AG04450 (cell line): ENCODE results near the gene TMEM141. TPM values are rescaled to one million over a fixed set of nuclear protein-coding genes. Genes with fewer than 3 reads are reported as not detected.
"Not testable (repeated sequence)": the region's sequence is repeated elsewhere in the genome, so short reads cannot be mapped to it uniquely, and the experiment has no call there.

ENCODE experiments used
- CTCF ChIA-PET: fragments of 300-600, 350-600 bp; formaldehyde crosslinking; extraction: SDS; loops from one replicate; lab custom pipeline; 2022; ENCODE audit warnings: antibody characterized with exemption, inconsistent platforms; lab: Charles Lee
- POLR2A ChIA-PET: fragments of 350-600 bp; formaldehyde crosslinking; extraction: SDS; loops from one replicate; lab custom pipeline; 2021; ENCODE audit warnings: antibody characterized with exemption, inconsistent platforms; lab: Yijun Ruan, JAX
- DNase-seq: peaks from one replicate; pipeline ENCODE4 v3.0.0-alpha.2; 2011; ENCODE audit warnings: low read depth, low spot score
- H3K27ac ChIP-seq: one replicate; pipeline ENCODE4 v1.5.1; 2012; ENCODE audit warnings: low read depth, low read length, control low read depth
- H3K27me3 ChIP-seq: one replicate; pipeline ENCODE4 v1.6.0; 2012; ENCODE audit warnings: low read length; ENCODE audit not compliant: control insufficient read depth, insufficient read depth
- H3K4me3 ChIP-seq: 2 replicates; pipeline ENCODE4 v1.5.1; 2011; ENCODE audit warnings: mild to moderate bottlenecking, low read depth, low read length, control low read depth
- H3K9me3 ChIP-seq: 2 replicates; pipeline ENCODE4 v1.5.1; 2012; ENCODE audit warnings: low read length; ENCODE audit not compliant: control insufficient read depth, insufficient read depth
- polyA plus RNA-seq: library from polyadenylated mRNA; depleted of rRNA; stranded (reverse); fragments of >200 nt; gene quantifications from 2 replicates; pipeline ENCODE4 v1.2.3, GENCODE V29; 2011
- TF ChIP-seq, protein P1 (sequence below): IDR thresholded peaks from 2 replicates; pipeline ENCODE4 v1.5.1; 2011; ENCODE audit warnings: low read depth, low read length, control low read depth, inconsistent platforms

TMEM141 gene
- polyA plus RNA-seq, 1 experiment = 34.9 TPM

- CTCF ChIA-PET = no interaction called here
- POLR2A ChIA-PET = interaction anchor here (1.0 kb wide), 1 partner anchor 13 kb away, joined by 3 read pairs; the partner anchor contains the start of gene RABL6
- H3K27me3 ChIP-seq = peaks cover 32% of the 10 kb centered on the region
- H3K27ac ChIP-seq = no peak overlapping the region
- no peaks in the 10 kb centered on the region; the same call in 1 of the 2 replicates for H3K9me3 ChIP-seq
- H3K4me3 ChIP-seq = no peak overlapping the region
- no peak for DNase-seq
- TF ChIP-seq, protein P1, sequence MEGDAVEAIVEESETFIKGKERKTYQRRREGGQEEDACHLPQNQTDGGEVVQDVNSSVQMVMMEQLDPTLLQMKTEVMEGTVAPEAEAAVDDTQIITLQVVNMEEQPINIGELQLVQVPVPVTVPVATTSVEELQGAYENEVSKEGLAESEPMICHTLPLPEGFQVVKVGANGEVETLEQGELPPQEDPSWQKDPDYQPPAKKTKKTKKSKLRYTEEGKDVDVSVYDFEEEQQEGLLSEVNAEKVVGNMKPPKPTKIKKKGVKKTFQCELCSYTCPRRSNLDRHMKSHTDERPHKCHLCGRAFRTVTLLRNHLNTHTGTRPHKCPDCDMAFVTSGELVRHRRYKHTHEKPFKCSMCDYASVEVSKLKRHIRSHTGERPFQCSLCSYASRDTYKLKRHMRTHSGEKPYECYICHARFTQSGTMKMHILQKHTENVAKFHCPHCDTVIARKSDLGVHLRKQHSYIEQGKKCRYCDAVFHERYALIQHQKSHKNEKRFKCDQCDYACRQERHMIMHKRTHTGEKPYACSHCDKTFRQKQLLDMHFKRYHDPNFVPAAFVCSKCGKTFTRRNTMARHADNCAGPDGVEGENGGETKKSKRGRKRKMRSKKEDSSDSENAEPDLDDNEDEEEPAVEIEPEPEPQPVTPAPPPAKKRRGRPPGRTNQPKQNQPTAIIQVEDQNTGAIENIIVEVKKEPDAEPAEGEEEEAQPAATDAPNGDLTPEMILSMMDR = no peak
Measured at GRCh38 chr9:136795000-136795348, 3.8 kb downstream of the TMEM141 start.

DNA sequence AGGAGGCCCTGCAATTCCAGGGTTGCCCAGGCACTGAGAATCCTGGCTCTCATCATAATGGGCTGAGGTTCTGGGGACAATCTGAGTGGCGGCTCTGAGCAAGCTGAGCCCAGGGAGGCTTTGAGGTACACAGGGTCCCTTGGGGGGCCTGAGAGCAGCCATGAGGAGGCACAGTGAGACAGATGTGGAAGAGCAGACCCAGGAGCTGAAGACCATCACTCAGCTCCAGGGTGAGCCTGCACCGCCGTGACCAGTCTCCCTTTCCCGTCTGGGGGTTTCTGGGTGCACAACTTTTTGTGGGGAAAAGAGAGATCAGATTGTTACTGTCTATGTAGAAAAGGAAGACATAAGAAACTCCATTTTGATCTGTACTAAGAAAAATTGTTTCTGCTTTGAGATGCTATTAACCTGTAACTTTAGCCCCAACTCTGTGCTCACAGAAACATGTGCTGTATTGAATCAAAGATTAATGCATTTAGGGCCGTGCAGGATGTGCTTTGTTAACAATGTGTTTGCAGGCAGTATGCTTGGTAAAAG, 5.2 kb downstream of the TMEM141 start, which contains the start of gene CCDC183:
TSS of gene CCDC183 (plus strand) at position 101 of the 537 bp plus-strand sequence. CDS start at position 161, 60 bp downstream.
- H3K27me3 ChIP-seq = peaks cover 42% of the 10 kb centered on the region
- no peak within 1 kb of the TSS for H3K27ac ChIP-seq
- ChIA-PET POLR2A (no interaction called here), CTCF (no interaction called here)
- no peak within 1 kb of the TSS for H3K4me3 ChIP-seq
- no peaks in the 10 kb centered on the region; the same call in 1 of the 2 replicates for H3K9me3 ChIP-seq
- DNase-seq = no peak
- TF ChIP-seq, protein P1 = no peak

DNA sequence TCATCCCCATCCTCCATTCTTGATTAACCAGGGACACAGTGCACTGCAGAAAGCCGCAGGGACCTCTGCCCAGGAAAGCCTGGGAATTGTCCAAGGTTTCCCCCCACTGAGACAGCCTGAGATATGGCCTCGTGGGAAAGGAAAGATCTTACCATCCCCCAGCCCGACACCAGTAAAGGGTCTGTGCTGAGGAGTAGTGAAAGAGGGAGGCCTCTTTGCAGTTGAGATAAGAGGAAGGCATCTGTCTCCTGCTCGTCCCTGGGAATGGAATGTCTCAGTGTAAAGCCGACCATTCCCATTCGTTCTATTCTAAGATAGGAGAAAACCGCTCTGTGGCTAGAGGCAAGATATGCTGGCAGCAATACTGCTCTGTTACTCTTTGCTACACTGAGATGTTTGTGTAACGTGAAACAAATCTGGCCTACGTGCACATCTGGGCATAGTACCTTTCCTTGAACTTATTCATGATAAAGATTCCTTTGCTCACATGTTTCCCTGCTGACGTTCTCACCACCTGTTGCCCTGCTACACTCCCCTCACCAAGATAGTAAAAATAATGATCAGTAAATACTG, 5.7 kb downstream of the TMEM141 start:
- CTCF ChIA-PET = interaction anchor here (0.7 kb wide), 1 partner anchor 239 kb away, joined by 5 read pairs; no protein-coding TSS in a partner anchor
- H3K4me3 ChIP-seq, H3K27ac ChIP-seq, DNase-seq, H3K9me3 ChIP-seq, POLR2A ChIA-PET: not testable (repeated sequence)
- H3K27me3 ChIP-seq = peaks cover 45% of the 10 kb centered on the region

GRCh38 chr9:136798708-136799078, 7.5 kb downstream of the TMEM141 start:
- TF ChIP-seq, protein P1 = no peak
- Histone ChIP-seq H3K27me3 (peaks cover 51% of the 10 kb centered on the region), H3K27ac (peak overlapping the region; percentile 11), H3K9me3 (no peaks in the 10 kb centered on the region; the same call in 1 of the 2 replicates), H3K4me3 (no peak overlapping the region)
- ChIA-PET POLR2A (no interaction called here), CTCF (no interaction called here)
- no peak for DNase-seq

DNA sequence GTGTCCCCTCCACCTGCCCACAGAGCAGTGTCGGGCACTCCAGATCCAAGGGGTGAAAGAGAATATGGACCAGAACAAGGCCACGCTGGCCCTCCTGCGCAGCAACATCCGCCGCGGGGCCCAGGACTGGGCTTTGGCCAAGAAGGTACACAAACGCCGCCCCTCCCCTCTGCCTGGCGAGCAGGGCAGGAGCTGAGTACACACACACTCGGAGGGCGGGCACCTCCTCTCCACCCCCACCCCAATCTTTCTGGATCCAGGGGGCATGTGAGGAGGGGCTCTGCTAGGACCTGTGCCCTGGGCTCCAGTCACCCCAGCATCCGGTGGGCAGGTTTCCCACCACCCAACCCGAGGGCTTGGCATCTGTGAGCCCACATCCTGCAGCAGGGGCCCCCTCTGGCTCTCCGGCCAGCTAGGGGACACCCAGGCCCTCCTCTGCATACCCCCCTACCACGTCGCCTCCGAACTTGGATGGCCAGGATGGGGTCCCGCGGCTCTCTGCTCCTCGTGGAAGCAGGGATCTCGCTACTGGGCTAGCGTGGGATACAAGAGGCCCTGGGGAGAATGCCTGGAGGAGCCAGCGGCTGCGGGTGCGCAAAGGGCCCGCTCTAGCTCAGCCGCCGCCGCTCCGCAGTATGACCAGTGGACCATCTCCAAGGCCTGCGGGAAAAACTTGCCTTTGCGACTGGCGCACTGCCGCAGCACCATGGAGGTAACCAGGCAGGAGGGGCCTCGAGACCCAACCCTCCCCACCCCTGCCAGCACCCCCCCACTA, 8.1 kb downstream of the TMEM141 start:
- ChIA-PET POLR2A (no interaction called here), CTCF (no interaction called here)
- no peak overlapping the region for H3K4me3 ChIP-seq
- H3K9me3 ChIP-seq = no peaks in the 10 kb centered on the region; the same call in 1 of the 2 replicates
- no peak for DNase-seq
- H3K27ac ChIP-seq = peak overlapping the region; percentile 11
- H3K27me3 ChIP-seq = peaks cover 51% of the 10 kb centered on the region
- TF ChIP-seq, protein P1 = no peak
